Stimulated activated CD8-positive, alpha-beta memory T cell treated with anti-CD3 and anti-CD28 coated beads, Interleukin-7, amount 100 ng/mL, for 48 hours (primary cell): ENCODE data around the gene SNX9.

Source experiments
- DNase-seq, 2 donors: peaks; one replicate each; pipeline ENCODE4 v3.0.0-alpha.2; 2020; ENCODE audit warnings: low read depth in 1 of 2; ENCODE audit errors: extremely low read depth in 1 of 2

Gene SNX9

DNA sequence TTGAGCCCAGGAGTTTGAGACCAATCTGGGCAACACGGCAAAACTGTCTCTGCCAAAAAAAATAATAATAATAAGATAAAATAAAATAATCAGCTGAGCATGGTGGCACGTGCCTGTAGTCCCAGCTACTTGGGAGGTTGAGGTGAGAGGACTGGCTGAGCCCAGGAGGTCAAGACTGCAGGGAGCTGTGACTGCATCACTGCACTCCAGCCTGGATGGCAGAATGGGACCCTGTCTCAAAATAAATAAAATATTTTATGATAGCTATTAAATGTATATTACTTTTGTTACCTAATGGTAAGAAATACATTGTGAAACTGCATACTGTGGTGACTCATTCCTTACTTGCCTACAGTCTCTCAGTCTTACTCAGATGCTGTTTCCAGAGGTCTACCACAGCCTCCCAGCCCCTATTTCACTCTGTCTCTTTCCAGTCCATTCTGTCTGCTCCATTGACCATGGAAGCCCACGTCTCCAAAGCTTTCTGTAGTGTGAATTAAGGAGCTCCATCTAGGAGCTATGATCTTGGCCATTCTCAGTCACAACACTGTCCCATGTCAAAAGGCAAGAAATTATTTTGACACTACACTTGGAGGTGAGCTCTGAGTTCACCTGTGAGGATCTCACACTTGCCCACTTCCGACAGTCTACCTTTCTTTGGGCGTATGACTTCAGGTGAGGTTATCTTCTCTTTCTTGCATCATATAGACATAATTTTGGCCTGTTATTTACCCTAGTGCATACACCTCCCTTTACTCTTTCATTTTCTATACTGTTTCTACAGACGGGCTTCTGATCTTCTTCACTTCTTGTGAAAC, 22.4 kb upstream of the SNX9 start:
- DNase-seq: no peak

DNA sequence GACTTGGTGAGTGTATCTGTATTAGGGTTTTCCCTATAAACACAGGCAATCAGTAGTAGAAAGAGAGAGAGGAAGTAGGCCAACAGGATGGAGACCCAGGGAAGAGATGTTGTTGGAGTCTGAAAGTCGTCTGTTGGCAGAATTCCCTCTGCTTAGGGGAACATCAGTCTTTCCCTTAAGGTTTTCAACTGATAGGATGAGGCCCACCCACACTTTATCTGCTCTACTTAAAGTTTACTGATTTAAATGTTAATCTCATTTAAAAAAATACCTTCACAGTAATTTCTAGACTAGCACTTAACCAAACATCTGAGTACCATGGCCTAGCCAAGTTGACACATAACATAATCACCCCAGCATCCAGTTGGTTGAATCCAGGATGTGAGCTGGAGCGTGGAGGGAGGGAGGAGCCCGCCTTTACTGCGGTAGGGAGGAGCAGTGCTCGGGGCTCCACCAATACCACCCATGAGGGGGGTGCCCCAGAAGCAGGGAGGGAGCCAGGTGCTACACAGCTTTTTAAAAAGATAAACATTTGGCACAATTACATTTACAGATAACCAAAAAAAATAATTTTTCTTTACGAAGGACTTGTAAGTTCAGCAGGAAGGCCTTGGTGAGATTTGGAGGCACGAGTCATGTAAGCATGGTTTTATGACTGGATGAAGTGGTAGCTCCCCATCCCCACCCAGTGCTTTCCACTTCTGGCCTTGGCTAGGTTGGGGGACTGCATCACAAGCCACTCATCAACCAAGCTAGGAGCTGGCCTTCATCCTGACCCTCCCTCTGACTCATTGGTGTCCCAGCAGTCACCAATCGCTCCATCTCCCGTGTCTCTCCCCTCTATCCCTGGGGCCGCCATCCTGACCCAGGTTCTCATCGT, 18.4 kb upstream of the SNX9 start:
- no peak for DNase-seq

DNA sequence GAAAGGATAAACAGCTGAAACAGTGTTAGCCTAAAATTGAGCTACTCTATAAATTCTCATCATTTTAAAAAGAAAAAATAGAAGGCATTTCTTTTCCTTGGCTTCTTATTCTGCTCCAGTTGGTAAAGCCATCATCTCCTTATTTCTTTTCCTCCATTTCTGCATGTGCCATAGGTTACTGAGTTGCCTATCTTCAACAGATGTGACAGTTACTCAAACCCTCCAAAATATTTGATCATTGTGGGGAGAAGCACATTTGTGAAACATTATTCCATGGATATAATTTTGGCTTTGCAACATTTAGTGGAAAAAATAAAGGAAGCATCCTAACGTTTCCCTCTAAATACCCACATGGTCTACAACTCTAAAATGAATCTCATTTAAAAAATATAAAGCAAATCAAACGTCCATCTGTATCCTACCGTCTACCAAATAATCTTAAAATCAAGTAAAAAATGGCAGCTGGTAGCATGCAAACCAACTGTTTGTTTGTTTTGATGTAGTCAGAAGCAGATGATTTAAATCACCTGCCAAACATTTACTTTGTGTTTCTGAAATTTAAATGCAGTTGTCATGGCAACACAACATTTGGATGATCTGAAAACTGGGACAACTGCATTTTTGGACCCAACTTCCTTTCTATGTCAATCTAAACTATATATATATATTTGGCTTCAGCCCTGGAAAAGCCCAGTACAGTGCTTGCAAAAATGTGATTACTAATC, 16.8 kb upstream of the SNX9 start:
- no peak for DNase-seq

DNA sequence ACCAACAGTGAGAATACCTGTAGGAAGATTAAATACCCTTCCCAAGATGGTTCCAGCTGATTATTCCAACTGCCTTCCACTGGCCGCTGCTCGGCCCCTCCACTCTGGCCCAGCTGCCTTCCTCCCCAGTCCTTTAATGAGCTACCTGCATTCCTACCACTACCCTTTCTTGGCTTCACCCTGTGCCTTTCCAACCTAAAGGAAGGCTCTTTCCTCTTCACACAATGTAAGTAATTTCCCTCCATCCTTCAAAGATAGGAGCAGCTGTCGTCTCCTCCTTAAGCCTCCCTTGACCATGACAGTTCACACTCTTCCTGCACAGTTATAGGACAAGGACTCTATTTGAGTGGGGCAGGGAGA, 16.2 kb upstream of the SNX9 start:
- no peak for DNase-seq

DNA sequence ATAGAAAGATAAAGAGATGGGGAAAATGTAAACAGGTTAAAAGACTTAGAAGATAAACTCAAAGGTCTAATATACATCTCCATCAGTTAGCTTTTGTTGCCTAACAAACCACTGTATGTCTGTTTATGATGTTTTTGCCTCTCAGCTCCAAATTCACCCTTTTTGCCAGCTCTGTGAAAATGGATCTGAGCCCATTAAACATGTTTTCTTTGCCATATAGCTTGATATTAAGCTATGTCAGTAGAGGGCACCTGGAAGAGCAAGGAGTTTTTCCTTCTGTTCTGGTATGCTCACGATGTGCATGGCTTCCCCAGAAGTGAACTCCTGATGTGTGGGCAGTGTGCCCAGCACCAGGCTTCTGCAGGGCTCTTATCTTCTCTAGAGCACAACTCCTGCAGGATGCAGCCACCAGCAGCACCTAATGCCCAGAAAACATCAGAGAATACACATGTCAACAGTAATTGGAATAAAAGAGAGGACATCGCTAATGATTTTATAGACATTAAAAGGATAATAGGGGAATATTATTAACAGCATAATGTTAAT, 14.6 kb upstream of the SNX9 start:
- no peak for DNase-seq

DNA sequence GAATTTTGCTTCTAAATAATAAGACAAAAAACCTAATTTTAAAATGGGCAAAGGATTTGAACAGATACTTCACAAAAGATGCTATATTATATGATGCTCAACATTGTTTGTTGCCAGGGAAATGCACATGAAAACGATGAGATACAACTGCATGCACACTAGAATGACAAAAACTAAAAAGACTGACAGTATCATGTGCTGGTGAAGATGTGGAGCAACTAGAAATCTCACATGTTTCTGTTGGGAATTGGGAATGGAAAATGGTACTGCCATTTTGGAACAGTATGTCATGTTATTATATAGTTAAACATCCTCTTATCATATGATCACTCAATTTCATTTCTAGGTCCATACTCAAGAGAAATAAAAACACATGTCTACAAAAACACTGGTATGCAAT, 13.4 kb upstream of the SNX9 start:
- no peak for DNase-seq

DNA sequence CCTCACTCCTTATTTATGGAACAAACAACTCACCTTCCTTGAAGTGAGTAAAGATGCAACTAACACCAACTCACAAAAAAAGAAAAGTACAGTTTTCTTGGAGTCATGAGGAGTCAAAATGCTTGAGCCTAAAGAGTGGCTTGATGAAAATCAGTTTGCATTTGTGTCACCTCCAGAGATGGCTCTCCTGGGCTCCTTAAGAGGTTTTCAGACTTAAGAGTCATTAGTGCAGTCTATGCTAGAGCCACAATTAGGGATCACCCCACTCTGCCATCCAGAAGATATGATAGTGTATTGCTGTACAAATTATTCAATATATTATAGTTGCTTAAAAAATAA, 11.9 kb upstream of the SNX9 start:
- no peak for DNase-seq

DNA sequence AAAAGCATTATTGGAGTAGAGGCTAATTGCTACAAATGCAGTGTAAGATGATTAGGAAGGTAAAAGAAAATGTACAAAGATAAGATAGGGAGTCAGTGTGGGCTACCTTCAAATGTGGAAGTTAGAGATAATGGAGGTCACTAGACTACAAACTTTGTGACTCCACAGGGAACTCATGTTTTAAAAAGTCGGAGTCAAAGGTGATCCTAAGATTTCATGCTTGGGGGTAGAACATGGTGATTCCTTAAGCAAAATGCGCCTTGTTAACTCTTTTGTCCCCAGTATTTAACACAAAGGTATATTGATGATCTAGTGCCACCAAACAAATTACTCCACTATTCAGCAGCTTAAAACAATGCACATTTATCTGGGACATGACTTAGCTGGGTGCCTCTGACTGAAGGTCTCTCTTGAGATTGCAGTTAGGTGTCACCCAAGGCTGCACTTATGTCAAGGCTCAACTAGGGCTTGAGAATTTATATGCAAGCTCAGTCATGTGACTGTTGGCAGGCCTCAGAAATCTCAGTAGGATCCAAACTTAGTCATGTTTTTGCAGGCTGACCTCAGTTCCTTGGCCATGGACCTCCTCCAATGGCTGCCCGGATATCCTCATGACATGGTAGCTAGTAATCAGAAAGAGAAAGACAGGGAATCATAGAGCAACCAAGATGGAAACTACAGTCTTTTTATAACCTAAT, 11.4 kb upstream of the SNX9 start:
- DNase-seq: no peak

DNA sequence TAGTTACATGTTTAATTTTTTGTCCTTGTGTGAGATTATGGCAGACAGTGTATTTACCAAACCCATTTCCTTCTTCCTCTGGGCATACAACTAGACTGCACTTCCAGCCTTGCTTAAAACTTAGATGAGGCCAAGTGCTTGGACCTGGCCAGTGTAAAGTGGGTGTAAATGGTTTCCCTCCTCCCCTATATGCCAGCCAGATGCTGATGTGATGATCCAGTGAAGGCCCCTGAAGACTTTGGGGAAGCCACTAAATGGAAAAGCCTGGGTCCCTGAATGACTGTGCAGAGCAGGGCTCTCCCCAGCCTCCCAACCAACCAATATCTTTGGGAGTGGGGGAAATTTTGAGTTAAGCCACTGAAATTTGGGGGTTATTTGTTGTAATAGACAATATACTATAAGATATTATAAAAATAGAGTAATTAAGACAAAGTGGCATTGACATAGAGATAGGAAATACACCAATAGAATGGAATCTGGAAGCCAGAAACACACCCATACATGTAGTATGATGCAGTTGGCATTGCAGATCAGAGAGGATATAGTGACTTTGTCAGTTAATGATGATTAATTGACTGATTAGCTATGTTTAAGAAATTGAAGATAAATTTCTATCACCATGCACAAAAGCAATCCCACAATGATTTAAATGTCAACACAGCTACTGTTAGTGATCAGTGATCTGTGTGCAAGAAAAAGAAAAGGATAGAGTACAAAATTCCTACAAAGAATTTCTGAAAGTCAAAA, 10.4 kb upstream of the SNX9 start:
- no peak for DNase-seq

DNA sequence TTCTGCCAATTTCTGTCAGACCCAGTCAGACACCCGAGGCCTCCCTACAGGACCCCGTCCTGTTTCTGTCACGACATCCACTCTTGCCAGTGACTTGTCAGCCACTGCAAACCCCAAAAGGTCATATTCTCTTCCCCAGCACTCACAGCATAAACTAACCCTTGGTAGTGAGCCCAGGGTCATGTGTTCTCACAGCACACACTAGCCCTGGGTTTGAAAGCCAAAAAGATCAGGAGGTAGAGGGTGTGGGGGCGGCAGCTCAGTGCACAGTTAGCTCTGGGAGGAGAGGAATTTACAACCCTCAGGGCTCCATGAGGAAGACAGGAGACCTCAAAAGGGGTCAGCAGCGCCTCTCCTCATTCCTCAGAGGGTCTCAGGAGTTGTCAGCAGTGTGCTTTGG, 9.9 kb upstream of the SNX9 start:
- DNase-seq: no peak

DNA sequence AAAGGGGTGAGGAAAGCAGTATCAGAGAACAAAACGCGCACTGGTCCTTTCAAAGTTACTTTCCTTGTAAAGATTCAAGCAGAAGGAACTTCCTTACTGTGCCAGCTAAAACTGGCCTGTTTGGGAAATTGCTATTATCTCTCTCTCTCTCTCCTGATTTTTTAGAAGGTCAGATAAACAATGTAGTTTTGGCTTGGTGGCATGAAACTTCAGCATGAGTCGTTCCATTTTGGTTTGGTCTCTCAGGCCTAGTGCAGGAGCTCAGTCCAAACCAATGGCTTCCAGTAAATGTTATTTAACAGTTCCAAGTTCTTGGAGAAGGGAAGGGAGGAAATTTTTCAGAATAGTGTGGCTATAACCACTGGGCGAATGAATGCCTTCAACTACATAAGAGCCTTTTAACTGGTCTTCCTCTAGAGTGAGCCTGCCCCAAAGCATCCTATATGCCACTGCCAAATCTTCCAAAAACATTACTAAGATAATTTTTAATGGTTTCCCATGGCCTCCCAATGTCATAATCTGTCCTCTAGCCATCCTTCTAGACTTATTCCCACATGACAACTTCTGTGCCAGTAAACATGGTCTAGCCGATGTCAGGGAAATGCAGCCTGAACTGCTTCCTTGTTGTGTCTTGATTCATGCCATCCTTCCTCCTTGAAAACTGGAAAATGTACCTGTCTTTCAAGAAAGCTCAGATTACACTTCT, 9.1 kb upstream of the SNX9 start:
- DNase-seq: no peak

DNA sequence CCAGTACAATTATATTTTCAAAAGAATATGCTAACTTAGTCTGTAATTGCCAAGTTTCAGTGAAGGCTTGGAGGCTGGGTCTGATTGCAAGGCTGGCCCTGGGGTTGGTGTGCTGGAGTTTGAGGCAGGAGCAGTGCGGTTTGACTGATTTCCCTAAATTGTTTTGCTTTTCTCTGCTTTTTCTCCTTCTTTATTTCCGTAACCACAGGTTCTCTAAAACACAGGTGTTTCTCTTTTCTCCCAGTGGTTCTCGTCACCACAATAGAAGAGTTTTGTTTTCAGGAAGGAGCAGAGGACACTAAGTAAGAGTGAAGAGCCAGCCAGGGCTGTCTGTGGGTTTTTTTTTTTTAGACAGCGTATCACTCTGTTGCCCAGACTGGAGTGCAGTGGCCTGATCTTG, 8.2 kb upstream of the SNX9 start:
- no peak for DNase-seq

DNA sequence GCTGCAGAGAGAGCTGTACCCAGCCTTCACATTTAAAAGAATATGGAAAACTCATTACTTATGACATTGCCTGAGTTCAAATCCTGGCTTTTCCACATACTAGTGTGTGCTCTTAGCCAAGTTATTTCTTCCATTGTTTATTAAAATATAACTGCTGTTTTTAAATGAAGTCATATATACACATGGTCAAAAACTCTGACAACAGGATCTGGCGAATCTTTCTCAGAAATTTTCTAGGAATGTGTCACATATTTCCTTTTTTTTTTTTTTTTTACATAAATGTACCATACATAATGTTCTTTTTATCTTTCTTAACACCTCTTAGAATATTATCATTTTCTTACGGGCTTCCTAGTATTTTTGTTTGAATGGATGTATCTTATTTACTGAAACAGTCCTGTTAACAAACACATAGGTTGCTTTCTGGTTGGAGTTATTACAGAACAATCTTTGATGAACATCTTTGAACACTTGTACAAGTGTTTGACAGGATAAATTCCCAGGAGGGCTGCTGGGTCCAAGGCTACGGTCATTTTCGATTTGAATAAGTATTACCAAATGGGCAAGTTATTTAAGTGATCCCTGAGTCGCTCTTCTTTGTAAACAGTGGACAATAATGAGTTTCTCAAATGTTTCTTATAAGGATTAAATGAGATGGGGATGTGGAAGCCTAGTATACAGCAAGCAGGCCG, 1.6 kb upstream of the SNX9 start:
- no peak for DNase-seq

DNA sequence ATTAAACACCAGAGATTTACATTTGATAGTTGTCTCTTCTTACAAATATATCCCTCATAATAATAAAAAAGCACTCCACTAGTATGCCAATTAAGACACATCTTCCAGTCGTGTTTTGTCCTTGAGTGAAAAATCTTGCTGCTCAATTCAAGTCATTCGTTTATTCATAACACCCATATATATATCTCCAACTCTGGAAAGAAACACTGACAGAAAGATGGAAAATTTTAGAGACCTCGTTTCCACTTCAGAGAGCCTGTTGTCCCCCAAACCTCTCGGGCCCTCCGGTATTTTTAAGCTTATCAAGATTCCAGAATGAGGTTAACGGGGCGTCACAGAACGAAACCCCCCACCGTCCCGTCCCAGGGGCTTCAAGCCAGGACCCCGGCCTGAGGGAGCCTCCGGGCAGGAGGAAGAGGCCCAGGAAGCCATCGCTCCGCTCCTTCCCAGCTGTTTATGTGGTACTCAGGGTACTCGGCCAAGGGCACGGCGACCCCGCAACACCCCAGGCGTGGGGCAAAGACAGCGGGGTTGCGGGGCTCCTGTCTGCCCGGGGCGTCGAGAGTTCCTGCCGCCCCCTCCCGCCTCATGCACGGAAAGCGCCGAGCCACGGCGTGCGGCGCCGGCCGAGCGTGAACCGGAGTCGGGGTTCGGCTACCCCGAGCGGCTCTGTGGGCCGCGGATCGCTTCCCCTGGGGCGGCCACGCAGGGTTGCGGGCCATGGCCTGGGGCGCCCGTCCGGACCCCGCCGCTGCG, 623 bp upstream of the SNX9 start:
- DNase-seq: no peak

DNA sequence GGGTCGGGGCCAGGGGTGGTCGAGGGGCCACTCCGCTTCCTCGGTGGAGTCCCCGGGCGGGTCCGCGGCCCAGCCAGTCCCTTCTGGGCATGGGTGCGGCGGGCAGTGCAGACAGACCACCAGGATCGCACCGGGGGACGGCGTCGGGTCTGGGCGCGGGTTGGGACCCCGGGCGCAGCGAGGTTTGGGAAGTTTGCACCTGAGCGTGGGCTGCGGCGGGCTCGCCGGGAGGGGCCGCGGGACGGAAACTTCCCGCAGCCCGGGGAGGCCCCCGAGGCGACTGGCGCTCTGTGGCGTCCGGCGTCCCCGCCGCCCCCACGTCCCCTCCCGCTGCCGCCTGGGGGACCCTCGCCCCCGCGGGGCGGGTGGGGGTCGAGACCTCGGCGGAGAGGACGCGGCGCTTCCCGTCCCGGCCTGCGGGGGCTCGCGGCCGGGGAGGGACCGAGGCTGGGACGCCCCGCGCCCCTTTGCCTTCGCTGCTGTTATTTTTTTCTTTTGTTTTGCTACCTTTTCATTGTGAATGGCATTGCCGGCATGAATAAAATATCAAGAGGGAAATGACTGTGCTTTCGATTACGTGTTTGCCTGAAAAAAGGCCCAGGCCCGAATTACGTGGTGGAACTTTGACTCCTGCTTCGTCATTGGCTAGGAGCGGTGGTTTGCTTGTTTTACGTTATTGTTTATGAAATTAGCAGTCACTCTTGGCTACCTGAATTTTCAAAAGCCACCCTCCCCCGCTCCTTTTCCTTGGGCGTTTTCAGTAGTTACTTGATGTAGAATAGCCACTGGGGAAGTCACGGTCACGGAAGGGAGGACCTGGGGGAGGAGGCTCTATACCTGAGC, 703 bp downstream of the SNX9 start:
- DNase-seq: peak; percentile 52 to 86

DNA sequence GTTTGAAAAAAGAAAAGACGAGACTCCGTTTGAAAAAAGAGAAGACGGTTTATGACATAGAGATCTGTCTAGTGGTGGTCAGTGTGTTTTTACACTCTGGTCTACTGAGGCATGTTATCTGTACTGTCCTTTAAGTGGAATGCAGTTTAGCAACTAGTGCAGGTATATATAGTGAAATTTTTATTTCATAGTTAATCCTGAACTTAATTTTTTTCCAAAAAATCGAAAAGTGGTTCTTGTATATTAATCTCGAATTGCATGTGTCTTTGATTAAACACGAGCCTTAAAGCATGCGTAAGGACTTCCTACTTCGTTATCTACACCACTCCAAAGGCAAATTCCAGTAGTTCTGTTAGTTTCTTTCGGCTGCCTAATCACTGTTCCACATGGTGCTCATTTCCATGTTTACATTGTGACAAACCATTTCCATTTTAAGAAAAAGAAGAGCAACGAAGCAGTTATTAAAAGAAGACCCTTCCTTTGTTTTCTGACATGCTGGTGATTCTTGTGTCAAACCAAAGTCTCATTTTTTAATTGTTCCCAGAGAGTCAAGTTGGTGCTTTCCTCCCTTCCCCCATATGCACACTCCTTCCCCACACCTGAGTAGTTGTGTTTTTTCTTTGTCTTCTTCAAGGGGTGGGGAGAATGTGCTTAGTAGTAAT, 2.3 kb downstream of the SNX9 start:
- no peak for DNase-seq
